Mesothelial cell of epicardium (in vitro differentiated cells): Measurements from ENCODE around the gene ADGRL3. TPM values are rescaled to one million over a fixed set of nuclear protein-coding genes. Genes with fewer than 3 reads are reported as not detected.
"Not testable (repeated sequence)": the region's sequence is repeated elsewhere in the genome, so short reads cannot be mapped to it uniquely, and the experiment has no call there.

Experiments
- DNase-seq, 2 experiments: peaks; one replicate each; pipeline ENCODE4 v3.0.0; 2021; ENCODE audit warnings: low spot score in 2 of 2; ENCODE audit not compliant: unreplicated experiment in 2 of 2
- H3K27ac Mint-ChIP-seq: 2 replicates; pipeline ENCODE4 v1.8.0; 2021; ENCODE audit warnings: mixed read lengths
- H3K27me3 Mint-ChIP-seq: 2 replicates; pipeline ENCODE4 v1.8.0; 2021; ENCODE audit warnings: low read depth, mixed read lengths
- H3K36me3 Mint-ChIP-seq: 2 replicates; pipeline ENCODE4 v1.8.0; 2021; ENCODE audit warnings: mixed read lengths
- H3K4me1 Mint-ChIP-seq: 2 replicates; pipeline ENCODE4 v1.8.0; 2021; ENCODE audit warnings: mixed read lengths
- H3K4me3 Mint-ChIP-seq: 2 replicates; pipeline ENCODE4 v1.8.0; 2021; ENCODE audit warnings: mild to moderate bottlenecking, moderate library complexity, mixed read lengths
- H3K9me3 Mint-ChIP-seq: 2 replicates; pipeline ENCODE4 v1.8.0; 2021; ENCODE audit warnings: mixed read lengths
- CTCF ChIP-seq: fragments of 200-600 bp; sonication (generic); IDR thresholded peaks from one replicate; pipeline ENCODE4 v1.5.0; 2021; ENCODE audit warnings: antibody characterized with exemption; ENCODE audit not compliant: unreplicated experiment
- total RNA-seq: library from RNA; stranded (reverse); gene quantifications from 3 replicates; pipeline ENCODE4 v1.2.1, GENCODE V29; 2021

Gene ADGRL3
- total RNA-seq, 1 donor from 2014 or later: 68.3 TPM

GRCh38 chr4:61838072-61838471 is 637.9 kb downstream of the ADGRL3 start:
- peaks cover 15% of the 10 kb centered on the region for H3K4me1 Mint-ChIP-seq
- H3K36me3 Mint-ChIP-seq: no peaks in the 10 kb centered on the region
- no peak for DNase-seq
- no peaks in the 10 kb centered on the region for H3K27me3 Mint-ChIP-seq
- peaks cover 12% of the 10 kb centered on the region for H3K9me3 Mint-ChIP-seq
- no peak overlapping the region for H3K4me3 Mint-ChIP-seq
- H3K27ac Mint-ChIP-seq: peak overlapping the region; percentile 21
- TF ChIP-seq CTCF: no peak

GRCh38 chr4:61841714-61842113 is 641.6 kb downstream of the ADGRL3 start:
- no peak overlapping the region for H3K4me3 Mint-ChIP-seq
- H3K36me3 Mint-ChIP-seq: no peaks in the 10 kb centered on the region
- peaks cover 15% of the 10 kb centered on the region for H3K4me1 Mint-ChIP-seq
- H3K27ac Mint-ChIP-seq: no peak overlapping the region
- TF ChIP-seq CTCF: no peak
- no peaks in the 10 kb centered on the region for H3K27me3 Mint-ChIP-seq
- DNase-seq: no peak
- H3K9me3 Mint-ChIP-seq: peaks cover 11% of the 10 kb centered on the region

GRCh38 chr4:61851126-61851525 is 651.0 kb downstream of the ADGRL3 start:
- Mint-ChIP-seq H3K27ac (no peak overlapping the region), H3K9me3 (peaks cover 3% of the 10 kb centered on the region), H3K27me3 (no peaks in the 10 kb centered on the region), H3K4me1 (no peaks in the 10 kb centered on the region), H3K36me3 (peaks cover 2% of the 10 kb centered on the region), H3K4me3 (no peak overlapping the region)
- no peak for TF ChIP-seq CTCF
- no peak for DNase-seq

- not testable (repeated sequence) for H3K9me3 Mint-ChIP-seq, DNase-seq, H3K36me3 Mint-ChIP-seq, H3K4me1 Mint-ChIP-seq, H3K27ac Mint-ChIP-seq, H3K4me3 Mint-ChIP-seq, H3K27me3 Mint-ChIP-seq
Measured at GRCh38 chr4:61852105-61852504, 652.0 kb downstream of the ADGRL3 start.

- no peak overlapping the region for H3K4me3 Mint-ChIP-seq
- no peaks in the 10 kb centered on the region for H3K27me3 Mint-ChIP-seq
- TF ChIP-seq CTCF: no peak
- no peaks in the 10 kb centered on the region for H3K4me1 Mint-ChIP-seq
- no peaks in the 10 kb centered on the region for H3K36me3 Mint-ChIP-seq
- H3K27ac Mint-ChIP-seq: no peak overlapping the region
- no peak for DNase-seq
- H3K9me3 Mint-ChIP-seq: no peaks in the 10 kb centered on the region
Measured at GRCh38 chr4:61853041-61853440, 652.9 kb downstream of the ADGRL3 start.

- TF ChIP-seq CTCF: no peak
- Mint-ChIP-seq H3K36me3 (no peaks in the 10 kb centered on the region), H3K27ac (no peak overlapping the region), H3K9me3 (peaks cover 5% of the 10 kb centered on the region), H3K4me1 (no peaks in the 10 kb centered on the region), H3K27me3 (no peaks in the 10 kb centered on the region), H3K4me3 (no peak overlapping the region)
- no peak for DNase-seq
Measured at GRCh38 chr4:61860376-61860775, 660.2 kb downstream of the ADGRL3 start.
